ENCODE measurements around the gene CAPRIN2. TPM values are rescaled to one million over a fixed set of nuclear protein-coding genes. Genes with fewer than 3 reads are reported as not detected.

CAPRIN2 gene
- total and polyA plus RNA-seq, 2 of the 8 experiments (the other 6 are each of a cell fraction or from before 2014, with no cell fraction given), result 24.8 to 52.0 TPM

GRCh38 chr12:30796313-30796780 lies 41.6 kb upstream of the CAPRIN2 start:
- H4K5ac ChIP-seq (ENCODE audit: insufficient read length, low read depth, low read length), result peak overlapping the region; percentile 28
- DNase-seq (ENCODE audit: low read depth in 1 of 2, low spot score in 2 of 2), result no peak
- ChIA-PET POLR2A (ENCODE audit: partially characterized antibody) (interaction anchor here (0.7 to 2.8 kb wide), 11 partner anchors 9 to 1415 kb away, joined by 3 to 22 read pairs (median 4); partner anchors contain the start of genes CAPRIN2, ERGIC2 and IPO8), CTCF (ENCODE audit: partially characterized antibody) (interaction anchor here (0.6 to 2.2 kb wide), 8 partner anchors 11 to 595 kb away, joined by 3 to 13 read pairs (median 4); partner anchors contain the start of genes CAPRIN2 and IPO8)
- 0 out of 2 replicates have a peak, but pooled peaks have one; percentile 8 for TF ChIP-seq TBP (IDR thresholded peaks at IDR 0.05; ENCODE audit: low read depth, low read length)
- no peak for TF ChIP-seq TCF12 (IDR thresholded peaks at IDR 0.05; ENCODE audit: low read depth, low read length)
- peak; percentile 55 for TF ChIP-seq E2F6 (IDR thresholded peaks at IDR 0.05)
- peak; percentile 40 for TF ChIP-seq TAF7 (optimal IDR thresholded peaks at IDR 0.05; ENCODE audit: borderline replicate concordance, low read depth, low read length)
- no peak; the same call in 1 of the 2 replicates for TF ChIP-seq CREB1 (IDR thresholded peaks at IDR 0.05)
- peak; percentile 69 for TF ChIP-seq KDM4A (IDR thresholded peaks at IDR 0.05; ENCODE audit: low read depth, low read length, severe bottlenecking)
- TF ChIP-seq MAX (IDR thresholded peaks at IDR 0.05), result peak; percentile 33; the same call in 1 of the 2 replicates
- TF ChIP-seq NRF1 (IDR thresholded peaks at IDR 0.05; ENCODE audit: low read depth, low read length), result no peak
- peak in 1 of 2 experiments; percentile 38; a peak in 2 of 3 replicates for TF ChIP-seq POLR2A (IDR thresholded peaks at IDR 0.05; ENCODE audit: control extremely low read depth in 1 of 2, low read depth in 2 of 2, low read length in 2 of 2)
- 4% methylated on average over 17 of the region's 38 CpGs; no CpG with 5 or more reads in 1 of the 2 experiments for WGBS, 2 experiments (ENCODE audit: extremely low coverage in 1 of 2, insufficient coverage in 1 of 2, insufficient read length in 1 of 2, insufficient replicate concordance in 2 of 2, low coverage in 1 of 2, low lambda C conversion rate in 2 of 2, missing lambda C conversion rate in 1 of 2)
- no peak overlapping the region for H2BK15ac ChIP-seq (ENCODE audit: low read length)
- no peak overlapping the region for H3K27ac ChIP-seq (ENCODE audit: low read depth, low read length)
- no peak overlapping the region for H2BK12ac ChIP-seq (ENCODE audit: low read depth, low read length)
- peak overlapping the region; percentile 99 for H3K18ac ChIP-seq (ENCODE audit: extremely low read depth, low read length)
- H2BK20ac ChIP-seq (ENCODE audit: low read length), result no peak overlapping the region
- H3K27me3 ChIP-seq (replicated peaks in 1 of 4; ENCODE audit: control insufficient read depth in 3 of 4, extremely low read depth in 1 of 4, insufficient read depth in 3 of 4, low read length in 3 of 4), result peaks cover 0 to 10% (median 4%) of the 10 kb centered on the region in 4 experiments; a peak in 6 of 7 replicates
- peak overlapping the region; percentile 97; the same call in 1 of the 2 replicates for H2BK5ac ChIP-seq (ENCODE audit: low read depth, low read length)
- no peaks in the 10 kb centered on the region; a peak in 1 of 8 replicates for H3K36me3 ChIP-seq (ENCODE audit: control insufficient read depth in 2 of 4, insufficient read depth in 4 of 4, low read length in 3 of 4)
- no peak overlapping the region for H2AK5ac ChIP-seq (ENCODE audit: low read depth, low read length)
- no peaks in the 10 kb centered on the region for H3K9me3 ChIP-seq (ENCODE audit: insufficient read depth in 2 of 2, low read depth in 1 of 2, low read length in 1 of 2)
- no peak overlapping the region for H3K23ac ChIP-seq (ENCODE audit: insufficient read length)
- H3K56ac ChIP-seq (replicated peaks; ENCODE audit: insufficient read length, low read depth, low read length), result peak overlapping the region; percentile 42
- H3K9ac ChIP-seq (replicated peaks in 1 of 4; ENCODE audit: extremely low read depth in 1 of 4, low read depth in 3 of 4, low read length in 3 of 4), result peak overlapping the region in 2 of 4 experiments; percentile 51 to 61; a peak in 4 of 7 replicates
- H3K14ac ChIP-seq (ENCODE audit: insufficient read length), result no peak overlapping the region
- peak overlapping the region; percentile 77 to 82 for H3K4me2 ChIP-seq (ENCODE audit: insufficient read depth in 1 of 2, low read depth in 2 of 2, low read length in 2 of 2)
- H3K23me2 ChIP-seq (ENCODE audit: low read depth, low read length), result peaks cover 15% of the 10 kb centered on the region
- H2BK120ac ChIP-seq (replicated peaks; ENCODE audit: low read depth, low read length), result no peak overlapping the region
- no peaks in the 10 kb centered on the region; the same call in 1 of the 2 replicates for H3K79me1 ChIP-seq (ENCODE audit: low read depth, low read length)
- no peaks in the 10 kb centered on the region for H4K20me1 ChIP-seq (replicated peaks in 1 of 2; ENCODE audit: control insufficient read depth in 1 of 2, insufficient read depth in 2 of 2, low read length in 2 of 2)
- no peak for FAIRE-seq
- H4K91ac ChIP-seq (replicated peaks; ENCODE audit: insufficient read length, low read length), result peak overlapping the region; percentile 47
- H4K8ac ChIP-seq (ENCODE audit: extremely low read depth, insufficient read depth, low read length), result peak overlapping the region; percentile 76; the same call in 1 of the 2 replicates
- H3K4ac ChIP-seq (replicated peaks; ENCODE audit: insufficient read length, low read depth, low read length), result no peak overlapping the region
- peak overlapping the region; percentile 52 to 79 (median 58) for H3K4me3 ChIP-seq (ENCODE audit: extremely low read depth in 1 of 4, insufficient read depth in 2 of 4, low read depth in 3 of 4, low read length in 4 of 4)
- H2AFZ ChIP-seq (ENCODE audit: low read length), result no peak overlapping the region
- peaks cover 13 to 22% (median 18%) of the 10 kb centered on the region in 4 experiments for H3K4me1 ChIP-seq (replicated peaks in 1 of 4; ENCODE audit: control insufficient read depth in 3 of 4, insufficient read depth in 4 of 4, low read length in 3 of 4)
- H3K79me2 ChIP-seq (ENCODE audit: control insufficient read depth in 1 of 2, insufficient read depth in 2 of 2, low read length in 2 of 2), result no peaks in the 10 kb centered on the region

Data from H1 (cell line).